LNCAP (cell line): Measurements from ENCODE around the gene RIMS4.

Source experiments
- CTCF ChIP-seq: fragments of 450-650 bp; IDR thresholded peaks from 2 replicates; pipeline ENCODE4 v1.5.1; 2017; ENCODE audit warnings: mild to moderate bottlenecking

The RIMS4 gene

GRCh38 chr20:44739942-44740341 is 70.4 kb downstream of the RIMS4 start:
- TF ChIP-seq CTCF: no peak

- TF ChIP-seq CTCF: no peak
Observed at GRCh38 chr20:44738813-44739477, 71.4 kb downstream of the RIMS4 start.

- TF ChIP-seq CTCF: no peak
Observed at GRCh38 chr20:44737116-44737515, 73.2 kb downstream of the RIMS4 start.

GRCh38 chr20:44736170-44737021 is 74.0 kb downstream of the RIMS4 start:
- no peak for TF ChIP-seq CTCF

GRCh38 chr20:44735816-44736169 is 74.6 kb downstream of the RIMS4 start:
- no peak for TF ChIP-seq CTCF

- TF ChIP-seq CTCF: no peak
Observed at GRCh38 chr20:44734938-44735337, 75.4 kb downstream of the RIMS4 start.

GRCh38 chr20:44733341-44734069 is 76.8 kb downstream of the RIMS4 start:
- peak; percentile 97 for TF ChIP-seq CTCF
